Tibial nerve (tissue), 4 donors: ENCODE results near the gene DRC1. TPM values are rescaled to one million over a fixed set of nuclear protein-coding genes. Genes with fewer than 3 reads are reported as not detected.

ENCODE experiments used
- DNase-seq, 2 donors: peaks; one replicate each; pipeline ENCODE4 v3.0.0-alpha.2; 2019; ENCODE audit warnings: low spot score in 2 of 2
- H3K27ac ChIP-seq, 4 donors: fragments of 200-600 bp; sonication (generic) in 3 of 4; one replicate each; pipeline ENCODE4 v1.5.1; 2017 to 2019; ENCODE audit warnings: mild to moderate bottlenecking in 1 of 4
- H3K27me3 ChIP-seq, 2 donors: fragments of 200-600 bp; sonication (generic) in 1 of 2; one replicate each; pipeline versions ENCODE4 v1.5.1 to v1.6.0; 2017 to 2019
- H3K36me3 ChIP-seq, 3 donors: fragments of 200-600 bp; sonication (generic); one replicate each; pipeline ENCODE4 v1.5.1; 2018 to 2019
- H3K4me1 ChIP-seq, 4 donors: fragments of 200-600 bp; sonication (generic) in 3 of 4; one replicate each; pipeline ENCODE4 v1.5.1; 2017 to 2019
- H3K4me3 ChIP-seq, 4 donors: fragments of 200-600 bp; sonication (generic) in 3 of 4; one replicate each; pipeline ENCODE4 v1.5.1; 2017 to 2019; ENCODE audit warnings: mild to moderate bottlenecking in 1 of 4, moderate library complexity in 1 of 4
- H3K9me3 ChIP-seq, 4 donors: fragments of 200-600 bp; sonication (generic) in 3 of 4; one replicate each; pipeline ENCODE4 v1.5.1; 2017 to 2019
- EP300 ChIP-seq, 2 donors: sonication (generic); formaldehyde crosslinking; IDR thresholded peaks; one replicate each; pipeline ENCODE4 v1.6.1; 2017; ENCODE audit warnings: antibody characterized with exemption in 2 of 2, mild to moderate bottlenecking in 1 of 2
- POLR2A ChIP-seq, 2 donors: fragments of 450-650 bp; IDR thresholded peaks; one replicate each; pipeline ENCODE4 v1.6.1; 2017; ENCODE audit warnings: antibody characterized with exemption in 2 of 2, mild to moderate bottlenecking in 2 of 2, moderate library complexity in 2 of 2
- WGBS, 2 donors: methylation state at CpG; one replicate each; pipeline ENCODE4 v1.1.5; 2018; 5-methylcytosine and 5-hydroxymethylcytosine counted together
- total RNA-seq, 4 donors: library from RNA; depleted of rRNA; stranded (reverse); fragments of >200 nt; gene quantifications; one replicate each; pipeline ENCODE4 v1.1.0, GENCODE V29; 2016
- TF ChIP-seq, protein P1 (sequence below), 5 experiments: fragments of 200-600 bp in 3 of 5; fragments of 450-650 bp in 2 of 5; sonication (generic) in 3 of 5; IDR thresholded peaks; one replicate each; pipeline ENCODE4 v1.5.1; 2016 to 2019; ENCODE audit warnings: antibody characterized with exemption in 5 of 5, mild to moderate bottlenecking in 3 of 5, moderate library complexity in 2 of 5

The DRC1 gene
- total RNA-seq, 4 donors from 2014 or later: 0.22 to 5.7 (median 1.7) TPM

DNA sequence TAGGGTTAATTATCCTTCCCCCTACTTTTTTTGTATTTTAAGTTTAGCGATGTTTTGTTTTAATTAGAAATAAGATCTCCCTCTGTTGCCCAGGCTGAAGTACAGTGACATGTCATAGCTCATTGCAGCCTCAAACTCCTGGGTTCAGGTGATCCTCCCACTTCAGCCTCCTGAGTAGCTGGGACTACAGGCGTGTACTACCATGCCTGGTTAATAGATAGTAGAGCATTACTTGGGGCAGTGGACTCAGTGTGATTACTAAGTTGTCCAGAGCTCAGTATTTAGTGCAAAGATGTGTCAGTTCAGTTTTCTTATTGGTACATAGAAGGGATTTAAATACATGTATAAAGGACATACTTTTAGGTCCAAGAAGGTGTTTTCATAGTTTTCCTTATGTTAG, 45.6 kb upstream of the DRC1 start:
- TF ChIP-seq, protein P1, sequence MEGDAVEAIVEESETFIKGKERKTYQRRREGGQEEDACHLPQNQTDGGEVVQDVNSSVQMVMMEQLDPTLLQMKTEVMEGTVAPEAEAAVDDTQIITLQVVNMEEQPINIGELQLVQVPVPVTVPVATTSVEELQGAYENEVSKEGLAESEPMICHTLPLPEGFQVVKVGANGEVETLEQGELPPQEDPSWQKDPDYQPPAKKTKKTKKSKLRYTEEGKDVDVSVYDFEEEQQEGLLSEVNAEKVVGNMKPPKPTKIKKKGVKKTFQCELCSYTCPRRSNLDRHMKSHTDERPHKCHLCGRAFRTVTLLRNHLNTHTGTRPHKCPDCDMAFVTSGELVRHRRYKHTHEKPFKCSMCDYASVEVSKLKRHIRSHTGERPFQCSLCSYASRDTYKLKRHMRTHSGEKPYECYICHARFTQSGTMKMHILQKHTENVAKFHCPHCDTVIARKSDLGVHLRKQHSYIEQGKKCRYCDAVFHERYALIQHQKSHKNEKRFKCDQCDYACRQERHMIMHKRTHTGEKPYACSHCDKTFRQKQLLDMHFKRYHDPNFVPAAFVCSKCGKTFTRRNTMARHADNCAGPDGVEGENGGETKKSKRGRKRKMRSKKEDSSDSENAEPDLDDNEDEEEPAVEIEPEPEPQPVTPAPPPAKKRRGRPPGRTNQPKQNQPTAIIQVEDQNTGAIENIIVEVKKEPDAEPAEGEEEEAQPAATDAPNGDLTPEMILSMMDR (IDR thresholded peaks at IDR 0.05): no peak
- TF ChIP-seq EP300 (IDR thresholded peaks at IDR 0.05) (no peak), POLR2A (IDR thresholded peaks at IDR 0.05) (no peak)
- no peak overlapping the region for H3K4me3 ChIP-seq
- no peaks in the 10 kb centered on the region for H3K36me3 ChIP-seq

DNA sequence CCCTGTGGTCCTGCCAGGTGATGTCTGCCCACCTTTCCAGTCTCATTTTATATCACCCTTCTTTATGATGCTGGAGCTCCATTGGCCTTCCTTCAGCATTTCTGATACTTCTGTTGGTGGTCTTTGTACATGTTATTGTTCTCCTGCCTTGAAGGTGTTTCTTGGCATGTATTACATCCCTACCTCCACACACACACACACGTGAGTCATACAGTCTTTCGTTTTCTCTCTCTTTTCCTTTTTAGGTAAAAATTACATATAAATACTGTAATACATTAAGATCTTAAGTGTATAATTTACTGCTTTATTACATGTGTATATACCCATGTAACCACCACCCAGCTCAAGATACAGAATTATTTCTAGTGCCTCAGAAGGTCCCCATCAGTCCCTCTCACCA, 44.9 kb upstream of the DRC1 start:
- no peaks in the 10 kb centered on the region for H3K9me3 ChIP-seq
- TF ChIP-seq EP300 (IDR thresholded peaks at IDR 0.05) (no peak), POLR2A (IDR thresholded peaks at IDR 0.05) (no peak)
- TF ChIP-seq, protein P1 (IDR thresholded peaks at IDR 0.05): no peak
- H3K27ac ChIP-seq: no peak overlapping the region
- no peak overlapping the region for H3K4me3 ChIP-seq
- no peaks in the 10 kb centered on the region for H3K27me3 ChIP-seq
- no peaks in the 10 kb centered on the region for H3K36me3 ChIP-seq
- peaks cover 0 to 11% (median 0%) of the 10 kb centered on the region in 4 donors for H3K4me1 ChIP-seq
- DNase-seq: no peak
- WGBS, 2 donors: 84 to 89% methylated on average over 2 of the region's 2 CpGs

More for the DNA sequence above, 45.6 kb upstream of the DRC1 start:
- H3K4me1 ChIP-seq: peaks cover 0 to 11% (median 0%) of the 10 kb centered on the region in 4 donors
- no peaks in the 10 kb centered on the region for H3K9me3 ChIP-seq
- DNase-seq: no peak
- no peaks in the 10 kb centered on the region for H3K27me3 ChIP-seq
- 97% methylated on average over 2 of the region's 2 CpGs for WGBS, 2 donors
- no peak overlapping the region for H3K27ac ChIP-seq

DNA sequence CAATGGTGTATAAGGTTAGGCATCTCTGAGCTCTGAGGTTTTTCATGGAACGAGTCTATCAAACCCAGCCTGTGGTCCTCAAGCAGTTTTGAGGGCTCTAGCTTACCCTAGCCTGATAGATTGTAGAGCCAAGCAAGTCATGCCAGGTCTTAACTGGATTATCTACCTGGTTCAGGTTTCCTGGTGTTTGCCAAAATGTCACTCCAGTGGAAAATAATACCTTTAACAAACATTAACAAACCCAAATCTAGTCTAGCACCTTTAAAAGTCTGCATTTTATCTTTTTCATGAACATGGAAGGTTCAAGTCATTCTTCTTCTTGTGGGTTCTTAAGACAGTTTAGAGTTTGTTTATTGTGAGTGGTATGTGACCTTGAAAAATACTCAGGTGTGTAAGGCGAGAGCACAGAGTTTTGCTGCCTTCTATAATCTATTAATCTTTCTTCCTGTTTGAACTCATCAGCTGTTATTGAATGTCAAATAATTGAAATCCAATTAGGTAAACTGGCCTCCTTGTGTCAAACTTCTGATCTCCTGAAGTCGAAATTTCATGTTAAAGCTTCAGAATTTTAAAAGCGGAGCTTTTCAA, 41.7 kb upstream of the DRC1 start:
- Histone ChIP-seq H3K4me3 (no peak overlapping the region), H3K36me3 (no peaks in the 10 kb centered on the region), H3K27ac (no peak overlapping the region), H3K4me1 (peaks cover 0 to 11% (median 0%) of the 10 kb centered on the region in 4 donors), H3K27me3 (no peaks in the 10 kb centered on the region), H3K9me3 (no peaks in the 10 kb centered on the region)
- no peak for DNase-seq
- WGBS, 2 donors: 93 to 95% methylated on average over 4 of the region's 4 CpGs
- TF ChIP-seq, protein P1 (IDR thresholded peaks at IDR 0.05): no peak
- no peak for TF ChIP-seq EP300 (IDR thresholded peaks at IDR 0.05)
- no peak for TF ChIP-seq POLR2A (IDR thresholded peaks at IDR 0.05)

DNA sequence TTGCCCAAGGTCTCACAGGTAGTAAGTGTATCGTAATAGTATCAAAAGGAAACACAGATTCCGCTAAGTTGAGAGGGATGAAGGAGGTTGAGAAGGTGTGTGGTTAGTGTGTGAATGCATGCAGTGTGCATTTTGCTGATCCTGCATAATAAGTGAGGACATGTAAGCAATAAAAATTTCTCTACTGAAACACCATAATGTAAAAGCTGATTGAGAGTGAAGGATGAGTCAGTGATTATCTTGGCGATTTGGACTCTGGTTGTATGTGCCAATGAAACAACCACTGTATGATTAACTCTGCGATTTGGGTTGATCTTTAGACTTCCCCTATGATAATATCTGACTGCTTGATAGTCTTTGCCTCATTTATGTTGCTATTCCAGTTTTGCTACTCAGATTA, 38.4 kb upstream of the DRC1 start:
- Histone ChIP-seq H3K9me3 (no peaks in the 10 kb centered on the region), H3K36me3 (peaks cover 0 to 21% (median 0%) of the 10 kb centered on the region in 3 donors), H3K27ac (no peak overlapping the region), H3K27me3 (no peaks in the 10 kb centered on the region), H3K4me3 (no peak overlapping the region), H3K4me1 (no peaks in the 10 kb centered on the region)
- TF ChIP-seq, protein P1 (IDR thresholded peaks at IDR 0.05): no peak
- TF ChIP-seq EP300 (IDR thresholded peaks at IDR 0.05) (no peak), POLR2A (IDR thresholded peaks at IDR 0.05) (no peak)
- 76 to 82% methylated on average over 4 of the region's 4 CpGs for WGBS, 2 donors
- no peak for DNase-seq

DNA sequence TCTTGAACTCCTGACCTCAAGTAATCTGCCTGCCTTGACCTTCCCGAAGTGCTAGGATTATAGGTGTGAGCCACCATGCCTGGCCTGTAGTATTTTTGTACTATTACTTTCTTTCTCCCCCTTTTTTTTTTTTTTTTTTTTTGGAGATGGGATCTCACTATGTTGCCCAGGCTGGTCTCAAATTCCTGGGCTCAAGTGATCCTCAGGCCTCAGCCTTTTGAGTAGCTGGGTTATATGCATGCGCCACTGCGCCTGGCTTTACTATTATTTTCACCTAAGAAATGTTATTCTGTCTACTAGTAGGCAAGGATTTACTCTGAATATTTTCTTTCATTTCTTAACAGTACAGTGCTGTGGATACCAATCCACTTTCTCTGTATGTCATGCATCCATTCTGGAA, 37.8 kb upstream of the DRC1 start:
- no peak overlapping the region for H3K27ac ChIP-seq
- no peaks in the 10 kb centered on the region for H3K9me3 ChIP-seq
- H3K36me3 ChIP-seq: peaks cover 0 to 21% (median 0%) of the 10 kb centered on the region in 3 donors
- no peaks in the 10 kb centered on the region for H3K27me3 ChIP-seq
- no peak for DNase-seq
- 75 to 90% methylated on average over 3 of the region's 3 CpGs for WGBS, 2 donors
- no peaks in the 10 kb centered on the region for H3K4me1 ChIP-seq
- TF ChIP-seq EP300 (IDR thresholded peaks at IDR 0.05): no peak
- no peak overlapping the region for H3K4me3 ChIP-seq
